EH (cell line): ENCODE measurements around the gene CD79A.
"Not testable (repeated sequence)": the region's sequence is repeated elsewhere in the genome, so short reads cannot be mapped to it uniquely, and the experiment has no call there.

Source experiments
- DNase-seq: peaks from one replicate; pipeline ENCODE4 v3.0.0-alpha.2; 2015; ENCODE audit warnings: low read depth

The CD79A gene

DNA sequence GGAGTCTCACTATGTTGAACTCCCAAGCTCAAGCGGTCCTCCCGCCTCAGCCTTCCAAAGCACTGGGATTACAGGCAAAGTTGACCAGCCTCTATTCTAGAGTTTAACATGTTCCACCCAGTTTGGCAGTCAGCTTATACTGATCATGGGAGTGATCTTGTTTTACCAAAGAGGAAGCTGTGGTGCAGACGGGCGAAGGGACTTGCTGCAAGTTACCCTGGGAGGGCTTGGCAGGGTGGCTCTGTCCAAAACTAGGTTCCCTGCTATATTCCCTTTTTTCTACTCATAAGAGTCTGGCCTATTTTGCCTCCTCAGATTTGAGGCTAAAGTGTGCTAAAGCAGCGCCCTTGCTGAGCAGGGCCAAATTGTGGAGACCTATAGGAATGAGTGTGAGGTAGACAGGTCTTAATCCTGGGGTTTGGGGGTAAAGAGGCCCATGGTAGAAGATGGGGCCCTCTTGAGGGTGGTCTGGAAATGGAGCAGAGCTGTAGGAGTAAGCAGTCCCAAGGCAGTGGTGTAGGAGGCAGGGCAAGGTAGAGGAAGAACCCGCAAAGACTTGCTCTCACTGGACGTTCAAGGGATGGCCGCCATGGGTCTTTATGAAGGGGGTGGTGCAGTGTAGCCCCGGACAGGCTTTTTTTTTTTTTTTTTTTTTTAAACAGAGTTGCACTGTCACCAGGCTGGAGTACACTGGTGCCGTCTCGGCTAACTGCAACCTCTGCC, 13.7 kb upstream of the CD79A start:
- DNase-seq = no peak

DNA sequence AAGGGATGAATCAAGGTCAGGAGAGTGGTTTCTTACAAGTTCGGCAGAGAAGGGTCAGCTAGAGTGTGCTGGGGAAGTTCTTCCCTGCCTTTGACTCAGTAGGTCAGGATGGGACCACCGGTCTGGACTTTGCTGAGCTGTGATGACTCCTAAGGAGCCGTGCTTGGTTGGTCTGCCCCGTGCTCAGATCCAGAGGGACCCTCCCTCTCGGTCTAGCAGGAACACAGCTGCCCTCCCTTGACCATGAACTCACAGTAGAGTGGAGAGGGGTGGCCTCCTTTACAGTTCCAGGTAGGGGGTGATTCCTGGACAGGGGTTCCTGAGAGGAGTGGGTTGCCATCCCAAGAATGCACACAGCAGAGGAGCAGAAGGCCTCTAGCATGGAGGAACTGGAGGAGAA, 12.7 kb upstream of the CD79A start:
- DNase-seq = no peak

DNA sequence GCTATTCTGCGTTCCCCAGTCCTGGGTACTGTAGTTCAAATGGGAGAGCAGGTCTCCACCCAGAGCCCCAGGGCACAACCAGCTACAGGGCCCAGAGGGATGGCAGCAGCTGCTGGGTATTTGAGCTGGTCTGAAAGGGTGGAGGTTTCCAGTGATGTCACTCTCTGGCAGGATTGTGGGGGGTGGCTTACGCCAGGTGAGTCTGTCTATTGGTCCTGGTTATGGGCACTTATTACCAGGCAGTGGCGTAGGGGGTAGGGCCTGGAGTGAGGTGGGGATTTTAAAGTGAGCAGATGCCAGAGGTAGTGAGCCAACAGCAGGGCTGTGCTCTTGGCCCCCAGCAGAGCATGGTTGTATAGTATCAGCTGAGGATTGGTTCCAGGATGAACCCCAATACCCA, 10.8 kb upstream of the CD79A start:
- DNase-seq = no peak

DNA sequence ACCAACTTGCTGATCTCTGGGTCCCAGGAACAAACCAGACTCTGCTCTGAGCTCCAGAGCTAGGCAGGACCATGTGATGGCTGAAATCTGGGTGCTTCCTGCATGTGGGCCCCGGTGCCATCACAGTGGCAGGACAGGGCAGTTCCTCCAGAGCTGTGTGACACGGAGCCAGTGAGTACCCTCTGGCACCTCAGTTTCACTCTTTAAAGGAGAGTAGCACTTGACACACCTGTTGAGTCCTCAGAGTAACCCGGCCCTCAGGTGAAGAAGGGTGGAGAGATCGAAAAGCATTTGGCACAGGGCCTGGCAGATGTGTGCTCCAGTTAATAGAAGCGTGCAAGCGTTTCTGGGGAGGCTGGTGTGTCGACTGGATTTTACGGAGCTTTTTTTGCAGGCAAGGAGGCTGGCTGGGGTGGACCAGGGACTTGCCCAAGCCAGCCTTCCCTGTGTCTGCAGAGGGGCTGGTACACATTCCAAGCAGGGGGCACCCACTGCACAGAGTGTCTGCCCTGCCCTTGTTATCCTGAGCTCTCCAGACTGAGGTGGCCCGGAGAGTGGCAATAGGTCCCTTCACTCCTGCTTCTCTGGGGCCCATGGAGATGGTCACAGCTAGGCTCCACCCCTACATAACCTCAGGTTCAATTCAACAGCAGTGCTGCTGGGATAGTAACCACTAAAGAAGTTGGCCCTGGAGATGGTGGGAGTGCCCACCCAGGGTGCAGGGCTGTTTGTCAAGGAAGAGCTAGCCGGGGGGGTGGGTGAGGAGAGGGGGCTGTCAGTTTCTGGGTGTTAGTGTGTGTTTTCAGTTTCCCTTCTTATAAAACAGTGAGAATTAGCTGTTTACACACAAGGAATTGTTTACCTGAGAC, 8.7 kb upstream of the CD79A start:
- DNase-seq = no peak

DNA sequence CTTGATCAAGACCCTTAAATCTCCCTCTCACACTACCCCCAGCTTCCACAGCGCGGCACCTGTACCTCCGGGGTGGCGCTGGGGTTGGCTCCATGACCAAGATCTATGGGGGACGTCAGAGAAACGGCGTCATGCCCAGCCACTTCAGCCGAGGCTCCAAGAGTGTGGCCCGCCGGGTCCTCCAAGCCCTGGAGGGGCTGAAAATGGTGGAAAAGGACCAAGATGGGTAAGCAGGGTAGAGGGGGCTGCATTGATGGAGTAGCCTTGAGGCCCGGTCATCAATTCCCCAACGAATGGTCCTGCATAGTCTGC, 8.1 kb upstream of the CD79A start:
- DNase-seq = no peak

DNA sequence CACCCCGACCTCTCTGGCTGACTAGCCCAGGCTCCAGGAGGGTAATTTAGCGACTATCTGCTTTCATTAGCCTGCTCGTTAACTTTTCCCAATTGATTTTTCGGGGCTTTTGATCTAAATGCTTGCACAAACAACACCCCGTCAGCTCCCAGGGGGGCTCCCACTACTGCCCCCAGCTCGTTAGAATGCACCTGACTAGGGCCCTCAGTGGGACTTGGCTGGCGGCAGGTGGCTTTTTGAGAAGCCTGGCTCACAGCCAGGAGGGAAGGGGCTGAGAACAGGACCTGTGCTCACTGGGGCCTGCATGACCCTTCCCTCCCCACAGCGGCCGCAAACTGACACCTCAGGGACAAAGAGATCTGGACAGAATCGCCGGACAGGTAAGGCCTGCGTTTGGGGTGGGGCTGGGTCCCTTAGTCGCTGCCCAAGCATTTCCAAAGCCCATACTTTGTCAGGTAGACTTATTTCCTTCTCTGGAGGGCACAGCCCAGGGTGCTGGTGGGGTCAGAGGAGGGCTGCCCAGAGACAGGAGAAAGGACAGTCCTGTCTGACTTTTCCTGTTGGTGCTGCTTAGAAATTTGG, 7.6 kb upstream of the CD79A start:
- DNase-seq = no peak

DNA sequence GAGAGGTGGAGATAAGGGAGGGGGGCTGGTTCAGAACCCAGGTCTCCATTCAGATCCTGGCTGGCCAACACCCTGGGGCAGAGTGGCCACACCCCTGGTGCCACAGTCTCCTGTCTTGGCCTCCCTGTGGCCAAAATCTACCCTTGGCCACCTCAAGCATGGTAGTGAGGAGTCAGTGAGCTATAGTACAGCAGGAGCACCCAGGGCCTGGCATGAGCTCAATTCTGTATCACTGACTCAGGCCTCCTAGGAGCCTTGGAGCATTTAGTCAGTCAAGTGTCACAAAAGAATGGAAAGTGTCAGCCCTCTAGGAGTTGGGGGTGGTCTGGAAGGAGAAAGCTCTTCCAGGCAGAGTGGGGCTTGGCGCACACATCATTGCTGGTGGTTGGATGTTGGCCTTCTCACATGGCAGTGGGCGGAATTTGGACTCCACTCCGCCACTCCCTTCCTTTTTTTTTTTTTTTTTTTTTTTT, 6.6 kb upstream of the CD79A start:
- DNase-seq = peak; percentile 43

DNA sequence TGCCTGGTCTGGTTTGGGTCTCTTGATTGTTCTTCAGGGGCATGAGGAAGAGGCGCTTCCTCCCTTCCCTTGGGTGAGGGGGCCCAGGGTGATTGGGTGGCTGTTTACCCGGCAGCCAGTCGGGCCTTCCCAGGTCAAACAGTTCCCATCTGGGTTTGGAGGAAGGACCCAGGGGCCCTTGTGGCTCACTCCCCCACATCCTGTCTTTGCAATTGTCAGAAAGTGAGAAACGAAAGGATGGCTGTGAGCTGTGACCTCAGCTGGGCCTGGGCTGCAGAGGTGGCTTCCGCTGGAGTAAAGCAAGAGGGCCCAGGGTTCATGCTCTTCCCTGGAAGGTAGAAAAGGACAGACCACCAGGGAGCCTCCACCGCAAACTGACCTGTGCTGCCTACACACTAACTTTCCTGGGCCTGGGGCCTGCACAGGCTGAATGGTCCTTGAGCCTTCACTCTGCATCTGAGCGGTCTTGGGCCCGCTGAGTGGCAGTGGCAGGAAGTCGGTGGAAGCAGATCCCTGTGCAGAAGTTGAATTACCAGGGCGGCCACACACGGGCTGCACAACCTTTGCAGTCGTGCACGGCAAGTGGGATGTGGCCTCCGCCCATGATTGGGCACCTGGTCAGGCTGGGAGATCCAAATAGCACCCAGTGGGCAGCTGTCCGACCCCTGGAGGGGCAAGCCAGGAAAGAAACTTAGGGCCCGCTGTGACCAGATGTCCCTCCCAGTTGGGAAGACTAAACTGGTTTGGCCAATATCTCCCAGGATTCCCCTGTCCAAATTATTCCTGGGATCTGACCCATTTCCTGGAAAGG, 5.3 kb upstream of the CD79A start:
- no peak for DNase-seq

DNA sequence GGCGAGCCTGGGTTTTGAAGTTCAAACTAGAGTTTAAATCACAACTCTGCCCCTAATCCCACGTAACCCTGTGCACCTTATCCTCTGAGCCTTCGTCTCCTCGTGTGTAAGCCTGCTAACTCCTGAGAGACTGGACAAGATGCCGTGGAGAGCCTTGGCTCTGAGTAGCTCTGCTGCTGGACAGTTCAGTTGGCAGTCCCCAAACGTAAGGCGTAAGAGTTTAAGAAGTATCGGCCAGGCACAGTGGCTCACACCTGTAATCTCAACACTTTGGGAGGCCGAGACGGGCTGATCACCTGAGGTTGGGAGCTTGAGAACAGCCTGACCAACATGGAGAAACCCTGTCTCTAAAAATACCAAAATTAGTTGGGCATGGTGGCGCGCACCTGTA, 4.7 kb upstream of the CD79A start:
- peak; percentile 14 for DNase-seq

DNA sequence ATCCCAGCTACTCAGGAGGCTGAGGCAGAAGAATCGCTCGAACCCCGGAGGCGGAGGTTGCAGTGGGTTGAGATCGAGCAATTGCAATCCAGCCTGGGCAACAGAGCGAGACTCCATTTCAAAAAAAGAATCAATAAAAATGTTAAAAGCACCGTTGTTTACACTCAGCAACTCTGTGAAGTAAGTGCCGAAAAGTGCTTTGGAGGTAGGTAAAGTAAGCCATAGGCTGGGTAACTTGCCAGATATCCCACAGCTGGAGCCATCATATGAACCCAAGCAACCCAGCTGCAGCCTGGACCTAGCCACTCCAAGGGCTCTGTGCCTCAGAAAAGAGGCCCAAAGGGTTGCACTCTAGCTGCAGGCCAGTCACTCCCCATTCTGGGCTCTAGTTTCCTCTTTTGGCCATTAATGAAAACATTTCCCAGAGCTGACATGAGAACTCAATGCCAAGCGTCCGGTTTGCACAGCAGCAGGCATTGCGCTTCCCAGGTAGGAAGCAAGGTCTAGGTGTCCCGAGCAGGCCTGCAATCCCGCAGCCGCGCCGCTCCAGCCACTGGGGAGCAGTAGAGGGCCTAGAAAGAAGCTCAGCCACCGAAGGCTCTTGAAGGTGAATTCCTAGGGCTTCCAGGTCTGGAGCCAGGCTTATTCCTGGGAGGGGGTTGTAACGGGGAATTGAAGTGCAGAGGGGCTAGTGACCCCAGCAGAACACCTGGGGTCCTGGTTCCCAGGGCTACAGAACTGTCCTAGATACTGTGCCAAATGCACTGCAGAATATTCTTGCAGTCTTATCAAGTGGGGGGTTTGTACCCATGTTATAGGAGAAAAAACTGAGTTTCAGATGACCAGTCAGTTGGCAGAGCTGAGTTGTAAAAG, 4.1 kb upstream of the CD79A start:
- peak; percentile 64 for DNase-seq

DNA sequence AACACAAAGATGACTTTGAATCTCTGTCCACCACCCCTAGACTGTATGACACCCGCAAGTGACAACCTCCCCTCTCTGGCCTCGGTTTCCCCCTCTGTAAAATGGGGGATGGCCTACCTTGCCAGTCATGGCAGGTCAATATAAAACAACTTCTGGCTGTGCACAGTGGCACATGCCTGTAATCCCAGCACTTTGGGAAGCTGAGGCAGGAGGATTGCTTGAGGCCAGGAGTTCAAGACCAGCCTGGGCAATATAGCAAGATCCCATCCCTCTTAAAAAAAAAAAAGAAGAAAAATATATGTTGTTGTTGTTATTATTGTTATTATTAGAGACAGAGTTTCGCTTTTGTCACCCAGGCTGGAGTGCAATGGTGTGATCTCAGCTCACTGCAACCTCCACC, 1.1 kb upstream of the CD79A start:
- not testable (repeated sequence) for DNase-seq

DNA sequence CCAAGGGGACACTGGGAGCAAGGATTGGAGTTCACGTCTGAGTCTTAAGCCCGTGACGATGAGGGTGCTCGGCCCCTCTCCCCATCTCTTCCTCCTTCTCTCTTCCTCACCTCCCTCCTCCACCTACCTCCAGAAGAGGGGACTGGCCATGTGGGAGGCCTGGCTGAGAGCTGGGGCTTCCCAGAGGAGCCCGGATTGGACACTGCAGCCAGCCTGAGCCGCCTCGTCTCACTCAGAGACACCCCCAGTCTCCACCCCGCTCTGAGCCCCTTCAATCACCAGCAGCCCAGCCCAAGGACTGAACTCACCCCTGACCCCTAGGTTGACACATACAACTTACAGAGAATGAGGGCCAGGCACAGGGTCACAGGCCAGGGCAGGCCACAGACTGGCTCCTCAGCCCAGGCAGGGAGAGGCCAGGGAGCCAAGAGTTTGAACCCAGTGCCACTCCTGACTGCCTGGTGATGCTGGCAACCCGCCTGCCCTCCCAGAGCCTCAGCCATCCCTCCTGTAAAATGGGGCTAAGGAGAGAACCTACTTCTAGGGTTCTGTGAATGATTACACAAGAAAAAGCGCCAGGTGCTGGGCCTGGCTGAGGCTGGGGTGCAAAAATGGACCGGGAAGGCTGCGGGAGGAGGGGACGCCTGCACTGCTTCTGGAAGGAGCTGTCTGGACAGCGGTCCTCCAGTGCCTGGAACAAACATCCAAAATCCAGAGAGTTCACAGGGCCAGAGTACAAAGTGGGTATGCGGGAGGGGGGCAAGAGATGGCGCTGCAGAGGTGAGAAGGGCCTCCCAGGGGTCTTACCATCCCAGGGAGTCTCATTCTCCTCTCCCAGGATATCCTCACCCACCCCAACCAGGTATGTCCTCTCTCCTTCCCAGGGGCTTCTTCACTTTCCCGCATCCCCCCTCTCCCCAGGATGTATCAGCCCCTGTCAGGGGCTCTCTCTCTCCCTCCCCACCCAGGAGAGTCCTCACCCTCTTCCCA, 1.1 kb downstream of the CD79A start:
- DNase-seq = no peak

DNA sequence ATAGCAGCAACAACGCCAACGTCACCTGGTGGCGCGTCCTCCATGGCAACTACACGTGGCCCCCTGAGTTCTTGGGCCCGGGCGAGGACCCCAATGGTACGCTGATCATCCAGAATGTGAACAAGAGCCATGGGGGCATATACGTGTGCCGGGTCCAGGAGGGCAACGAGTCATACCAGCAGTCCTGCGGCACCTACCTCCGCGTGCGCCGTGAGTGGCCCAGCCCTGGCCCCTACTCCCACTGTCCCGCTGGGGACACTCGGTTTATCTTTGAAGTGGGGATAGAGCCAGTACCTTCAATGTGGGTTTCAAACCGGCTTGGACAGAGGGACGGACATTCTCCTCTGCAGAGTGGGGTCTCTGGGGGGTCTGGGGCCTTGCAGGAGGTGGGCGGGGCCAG, 2.0 kb downstream of the CD79A start:
- DNase-seq = no peak

DNA sequence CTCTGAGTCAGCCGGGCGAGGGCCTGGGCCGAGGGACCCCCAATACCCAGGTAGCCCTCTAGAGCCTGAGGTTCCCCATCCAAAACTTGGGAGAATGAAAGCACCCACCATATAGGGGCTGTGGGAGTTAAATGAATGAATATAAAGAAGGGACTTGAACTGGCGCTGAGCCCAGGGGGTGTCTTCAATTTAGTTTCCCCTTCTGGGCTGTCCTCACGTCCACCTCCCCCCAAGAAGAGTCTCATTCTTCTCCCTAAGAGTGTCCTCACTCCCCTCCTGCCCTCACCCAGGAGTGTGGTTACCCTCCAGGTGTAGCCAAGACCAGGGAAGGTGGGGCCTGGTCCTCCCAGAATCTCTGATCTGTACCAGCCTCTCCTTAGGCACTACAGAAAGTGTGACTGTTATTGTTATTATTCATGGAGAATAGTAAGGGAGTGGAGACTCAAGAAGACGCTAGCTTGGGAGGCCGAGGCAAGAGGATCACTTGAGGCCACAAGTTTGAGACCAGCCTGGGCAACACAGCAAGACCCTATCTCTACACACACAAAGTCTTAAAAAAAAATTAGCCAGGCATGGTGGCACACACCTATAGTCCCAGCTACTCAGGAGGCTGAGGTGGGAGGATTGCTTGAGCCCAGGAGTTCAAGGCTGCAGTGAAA, 2.7 kb downstream of the CD79A start:
- DNase-seq = no peak

DNA sequence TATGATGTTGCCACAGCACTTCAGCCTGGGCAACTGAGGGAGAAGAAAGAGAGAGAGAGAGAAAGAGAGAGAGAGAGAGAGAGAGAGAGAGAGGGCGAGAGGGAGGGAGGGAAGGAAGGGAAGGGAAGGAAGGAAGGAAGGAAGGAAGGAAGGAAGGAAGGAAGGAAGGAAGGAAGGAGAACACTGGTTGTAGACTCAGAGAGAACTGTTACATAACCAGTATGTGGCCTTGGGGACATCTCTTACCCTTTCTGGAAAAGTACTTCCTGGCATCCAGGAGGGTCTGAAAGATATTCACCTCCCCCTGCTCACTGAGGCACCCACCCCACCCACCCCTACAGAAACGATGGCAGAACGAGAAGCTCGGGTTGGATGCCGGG, 3.2 kb downstream of the CD79A start:
- no peak for DNase-seq

DNA sequence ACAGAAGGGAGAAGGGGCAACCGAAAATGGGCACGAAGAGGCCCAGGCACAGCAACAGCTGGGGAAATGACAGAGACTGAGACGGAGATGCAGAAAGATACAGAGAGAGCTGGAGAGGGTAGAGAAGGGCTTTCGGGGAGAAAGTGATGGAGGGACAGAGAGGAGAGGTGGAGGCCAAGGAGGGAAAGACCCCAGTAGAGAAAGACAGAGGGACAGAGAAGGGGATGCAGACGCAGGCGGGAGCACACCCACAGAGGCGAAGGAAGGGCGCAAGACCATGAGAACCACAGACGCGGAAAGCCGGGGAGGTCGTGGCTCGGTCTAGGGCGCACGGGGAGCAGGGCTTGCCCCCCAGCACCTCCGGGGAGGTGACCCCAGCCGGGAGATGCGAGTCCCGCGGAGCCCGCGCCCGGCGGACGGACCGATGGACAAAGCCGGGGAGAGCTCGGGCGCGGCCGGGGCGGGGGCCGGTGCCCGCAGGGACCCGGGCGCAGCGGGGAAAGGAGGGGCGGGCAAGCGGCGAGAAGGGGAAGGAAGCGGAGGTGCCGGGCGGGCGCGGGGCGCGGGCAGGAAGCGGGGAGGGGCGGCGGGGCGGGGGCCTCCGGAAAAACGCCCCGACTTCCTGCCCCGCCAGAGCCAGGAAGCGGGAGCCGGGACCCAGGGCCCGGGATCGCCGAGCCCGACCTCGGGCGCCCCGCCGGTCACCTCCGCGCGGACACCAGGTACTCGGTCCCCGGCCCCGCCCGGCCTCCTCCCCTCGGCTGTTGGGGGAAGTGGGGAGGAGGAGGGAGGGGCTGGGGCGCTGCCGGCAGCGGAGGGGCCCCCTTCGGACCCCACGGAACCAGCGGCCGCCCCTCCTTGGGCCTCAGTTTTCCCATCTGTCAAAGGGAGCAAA, 5.7 kb downstream of the CD79A start, which contains the start of gene ARHGEF1:
TSS of gene ARHGEF1 (plus strand) at position 617 of the 895 bp plus-strand sequence. CDS start 4,899 bp downstream, outside the sequence.
- peak; percentile 58 for DNase-seq

DNA sequence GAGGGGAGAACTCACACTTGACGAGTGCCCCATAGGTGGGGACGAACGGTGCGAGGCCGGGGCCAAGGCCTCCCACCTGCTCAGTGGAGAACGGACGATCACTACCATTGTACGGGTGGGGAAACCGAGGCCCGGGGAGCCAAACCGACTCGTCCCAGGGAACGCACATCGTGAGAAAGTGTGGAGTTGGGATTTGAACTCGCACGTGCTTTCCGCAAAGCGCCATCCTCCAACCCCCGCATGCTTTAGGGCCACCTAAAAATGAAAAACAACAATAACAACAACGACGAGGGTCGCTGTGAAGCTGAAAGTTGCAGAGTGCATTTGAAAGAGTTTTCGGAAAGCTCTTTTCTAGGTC, 6.4 kb downstream of the CD79A start:
- no peak for DNase-seq
